GM10847 (cell line): ENCODE measurements around the gene RNLS.

Experiments used
- POLR2A ChIP-seq: IDR thresholded peaks from 2 replicates; pipeline ENCODE4 v1.6.1; 2011; ENCODE audit not compliant: insufficient read length; ENCODE audit errors: extremely low read depth

RNLS gene

GRCh38 chr10:88379575-88379974 is 203.5 kb downstream of the RNLS start:
- no peak for TF ChIP-seq POLR2A

GRCh38 chr10:88377510-88377909 is 205.6 kb downstream of the RNLS start:
- no peak for TF ChIP-seq POLR2A

GRCh38 chr10:88374392-88375175 is 208.5 kb downstream of the RNLS start:
- no peak for TF ChIP-seq POLR2A

GRCh38 chr10:88372881-88373592 is 210.1 kb downstream of the RNLS start:
- TF ChIP-seq POLR2A: no peak

GRCh38 chr10:88372051-88372715 is 210.9 kb downstream of the RNLS start:
- no peak for TF ChIP-seq POLR2A

- no peak for TF ChIP-seq POLR2A
Measured at GRCh38 chr10:88370713-88371112, 212.4 kb downstream of the RNLS start.

GRCh38 chr10:88366772-88367171 is 216.3 kb downstream of the RNLS start:
- TF ChIP-seq POLR2A: no peak

GRCh38 chr10:88361995-88362807 is 220.9 kb downstream of the RNLS start:
- TF ChIP-seq POLR2A: no peak

- no peak for TF ChIP-seq POLR2A
Measured at GRCh38 chr10:88361494-88361893, 221.6 kb downstream of the RNLS start.

- no peak for TF ChIP-seq POLR2A
Measured at GRCh38 chr10:88347597-88348304, 235.4 kb downstream of the RNLS start.

- TF ChIP-seq POLR2A: no peak
Measured at GRCh38 chr10:88347022-88347421, 236.1 kb downstream of the RNLS start.

- no peak for TF ChIP-seq POLR2A
Measured at GRCh38 chr10:88346144-88346977, 236.8 kb downstream of the RNLS start.

- no peak for TF ChIP-seq POLR2A
Measured at GRCh38 chr10:88343761-88344484, 239.2 kb downstream of the RNLS start.
